MCF 10A (cell line): ENCODE results near the gene MVP. TPM values are rescaled to one million over a fixed set of nuclear protein-coding genes. Genes with fewer than 3 reads are reported as not detected.
"Not testable (repeated sequence)": the region's sequence is repeated elsewhere in the genome, so short reads cannot be mapped to it uniquely, and the experiment has no call there.

Experiments
- BruUV-seq: library from RNA; stranded (reverse); fragments of 400-500 nt; replicated peaks from 2 replicates; lab custom pipeline; 2021; lab: Mats Ljungman, UMichigan
- CTCF ChIA-PET: fragments of 300-600 bp; sonication (Branson Sonifier 250); formaldehyde crosslinking; extraction: SDS; loops from one replicate; lab custom pipeline; 2021; ENCODE audit warnings: antibody characterized with exemption, inconsistent platforms; lab: Yijun Ruan, JAX
- POLR2A ChIA-PET: fragments of 300-600, 350-650 bp; sonication (Branson Sonifier 250); formaldehyde crosslinking; extraction: SDS; loops from one replicate; lab custom pipeline; 2020; ENCODE audit warnings: antibody characterized with exemption, inconsistent platforms; lab: Yijun Ruan, JAX
- DNase-seq: peaks from one replicate; pipeline ENCODE4 v3.0.0-alpha.2; 2018; ENCODE audit not compliant: unreplicated experiment
- H3K27ac Mint-ChIP-seq: one replicate; pipeline ENCODE4 v1.8.0; 2022; ENCODE audit warnings: mild to moderate bottlenecking, low read depth, mixed read lengths; ENCODE audit not compliant: unreplicated experiment
- H3K27me3 Mint-ChIP-seq: one replicate; pipeline ENCODE4 v1.8.0; 2022; ENCODE audit warnings: mixed read lengths; ENCODE audit not compliant: insufficient read depth, unreplicated experiment
- H3K36me3 Mint-ChIP-seq: one replicate; pipeline ENCODE4 v1.8.0; 2022; ENCODE audit warnings: mild to moderate bottlenecking, moderate library complexity, mixed read lengths; ENCODE audit not compliant: insufficient read depth, unreplicated experiment
- H3K4me1 Mint-ChIP-seq: one replicate; pipeline ENCODE4 v1.8.0; 2022; ENCODE audit warnings: mixed read lengths; ENCODE audit not compliant: insufficient read depth, unreplicated experiment
- H3K4me3 Mint-ChIP-seq: one replicate; pipeline ENCODE4 v1.8.0; 2022; ENCODE audit warnings: mild to moderate bottlenecking, moderate library complexity, mixed read lengths; ENCODE audit not compliant: unreplicated experiment
- H3K9me3 Mint-ChIP-seq: one replicate; pipeline ENCODE4 v1.8.0; 2022; ENCODE audit warnings: mixed read lengths; ENCODE audit not compliant: unreplicated experiment
- CTCF ChIP-seq: fragments of 200-600 bp; IDR thresholded peaks from one replicate; pipeline ENCODE4 v1.8.0; 2022; ENCODE audit warnings: antibody characterized with exemption, mild to moderate bottlenecking; ENCODE audit not compliant: unreplicated experiment
- intact Hi-C: fragments of 100-400 bp; cut with micrococcal nuclease; formaldehyde crosslinking; loops from 2 replicates; pipeline ENCODE4 v1.14.1; 2022
- total RNA-seq: library from RNA; stranded (reverse); gene quantifications from 2 replicates; pipeline ENCODE4 v1.2.3, GENCODE V29; 2022

Gene MVP
- total RNA-seq, 1 experiment from 2014 or later, result 56.5 TPM

GRCh38 chr16:29825145-29826044 is 5.1 kb downstream of the MVP start:
- Mint-ChIP-seq H3K4me1 (peaks cover 12% of the 10 kb centered on the region), H3K9me3 (no peaks in the 10 kb centered on the region), H3K36me3 (peaks cover 32% of the 10 kb centered on the region), H3K27me3 (no peaks in the 10 kb centered on the region), H3K4me3 (peak overlapping the region; percentile 47), H3K27ac (peak overlapping the region; percentile 75)
- no TSS peak for BruUV-seq
- ChIA-PET CTCF (interaction anchor here (1.8 kb wide), 1 partner anchor 197 kb away, joined by 7 read pairs; no protein-coding TSS in a partner anchor), POLR2A (interaction anchor here (0.7 to 2.2 kb wide), 5 partner anchors 9 to 148 kb away, joined by 3 to 8 read pairs (median 3); partner anchors contain the start of genes PAGR1 and TAOK2)
- peak; percentile 47 for DNase-seq
- TF ChIP-seq CTCF, result no peak
- intact Hi-C loops, result no loop called here

GRCh38 chr16:29826342-29826695 is 6.1 kb downstream of the MVP start:
- Mint-ChIP-seq H3K27ac (no peak overlapping the region), H3K36me3 (peaks cover 26% of the 10 kb centered on the region), H3K4me3 (no peak overlapping the region), H3K27me3 (no peaks in the 10 kb centered on the region), H3K4me1 (peaks cover 12% of the 10 kb centered on the region), H3K9me3 (no peaks in the 10 kb centered on the region)
- DNase-seq, result no peak
- BruUV-seq, result no TSS peak
- POLR2A ChIA-PET, result interaction anchor here (0.7 to 0.9 kb wide), 3 partner anchors 10 to 241 kb away, joined by 3 to 5 read pairs (median 3); partner anchors contain the start of gene PAGR1
- CTCF ChIA-PET, result interaction anchor here (0.6 to 1.8 kb wide), 7 partner anchors 27 to 602 kb away, joined by 3 to 7 read pairs (median 3); no protein-coding TSS in a partner anchor
- TF ChIP-seq CTCF, result no peak
- intact Hi-C loops, result no loop called here

GRCh38 chr16:29830774-29831173 is 10.5 kb downstream of the MVP start:
- Mint-ChIP-seq H3K4me1 (peaks cover 5% of the 10 kb centered on the region), H3K9me3 (no peaks in the 10 kb centered on the region), H3K27me3 (no peaks in the 10 kb centered on the region), H3K4me3 (no peak overlapping the region), H3K36me3 (peaks cover 54% of the 10 kb centered on the region), H3K27ac (no peak overlapping the region)
- CTCF ChIA-PET, result no interaction called here
- BruUV-seq, result no TSS peak
- DNase-seq, result no peak
- POLR2A ChIA-PET, result interaction anchor here (1.5 kb wide), 1 partner anchor 33 kb away, joined by 3 read pairs; the partner anchor contains the start of gene CDIPT
- intact Hi-C loops, result no loop called here
- TF ChIP-seq CTCF, result no peak

- Mint-ChIP-seq H3K4me3 (no peak overlapping the region), H3K27me3 (no peaks in the 10 kb centered on the region), H3K4me1 (peaks cover 5% of the 10 kb centered on the region), H3K36me3 (peaks cover 54% of the 10 kb centered on the region), H3K27ac (no peak overlapping the region), H3K9me3 (no peaks in the 10 kb centered on the region)
- no peak for TF ChIP-seq CTCF
- POLR2A ChIA-PET, result no interaction called here
- intact Hi-C loops, result no loop called here
- DNase-seq, result no peak
- BruUV-seq, result no TSS peak
- CTCF ChIA-PET, result no interaction called here
Measured at GRCh38 chr16:29831490-29831889, 11.2 kb downstream of the MVP start.

GRCh38 chr16:29833219-29833618 is 13.0 kb downstream of the MVP start:
- ChIA-PET CTCF (interaction anchor here (0.6 kb wide), 1 partner anchor 173 kb away, joined by 4 read pairs; no protein-coding TSS in a partner anchor), POLR2A (interaction anchor here (0.6 kb wide), 1 partner anchor 9 kb away, joined by 3 read pairs; no protein-coding TSS in a partner anchor)
- peaks cover 71% of the 10 kb centered on the region for H3K36me3 Mint-ChIP-seq
- H3K4me3 Mint-ChIP-seq, H3K9me3 Mint-ChIP-seq, intact Hi-C loops, H3K27me3 Mint-ChIP-seq, DNase-seq, BruUV-seq, H3K4me1 Mint-ChIP-seq, H3K27ac Mint-ChIP-seq: not testable (repeated sequence)
